GM19328 (cell line): ENCODE results near the gene EFNA1.
"Not testable (repeated sequence)": the region's sequence is repeated elsewhere in the genome, so short reads cannot be mapped to it uniquely, and the experiment has no call there.

Source experiments
- ATAC-seq: cut with Tn5 transposase; IDR thresholded peaks from one replicate; pipeline ENCODE4 v1.9.1; 2021; ENCODE audit warnings: mild to moderate bottlenecking, moderate library complexity; ENCODE audit not compliant: unreplicated experiment

The EFNA1 gene

DNA sequence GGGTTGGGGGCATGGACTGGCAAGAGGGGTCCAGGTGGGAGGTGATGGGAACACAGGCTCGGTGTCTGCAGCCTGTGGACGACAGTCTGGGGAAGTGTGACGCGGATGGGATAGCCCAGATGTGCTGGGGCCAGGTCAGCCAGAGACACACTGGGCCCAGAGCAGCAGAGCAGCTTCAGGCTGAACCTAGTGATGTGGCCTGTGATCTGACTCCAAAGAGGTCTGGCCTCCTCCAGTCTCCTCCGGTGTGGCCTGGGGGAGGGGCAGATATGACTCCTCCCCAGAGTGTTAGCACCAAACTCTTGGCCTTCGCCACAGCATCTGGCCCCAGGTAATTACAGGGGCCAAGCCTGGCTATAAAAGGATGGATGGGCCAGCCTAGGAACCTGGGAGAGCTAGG is 35.5 kb upstream of the EFNA1 start:
- ATAC-seq, result no peak

DNA sequence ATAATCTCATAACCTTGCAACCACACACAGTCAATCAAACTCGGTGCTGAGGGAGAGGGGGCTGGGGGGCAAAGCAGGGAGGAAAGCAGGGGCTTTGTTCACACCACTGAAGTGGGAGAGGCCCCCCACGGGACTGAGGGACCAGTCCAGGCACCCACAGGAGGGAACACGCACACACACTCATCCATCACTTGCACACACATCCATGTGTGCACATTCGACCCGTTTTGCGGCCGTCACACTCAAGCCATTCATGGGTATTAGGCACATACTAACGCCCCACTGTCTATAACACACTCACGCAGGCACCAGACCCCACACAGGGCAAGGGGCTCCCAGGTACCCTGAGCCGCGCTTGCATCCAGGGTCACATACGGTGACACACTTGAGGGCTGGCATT is 35.0 kb upstream of the EFNA1 start:
- no peak for ATAC-seq

DNA sequence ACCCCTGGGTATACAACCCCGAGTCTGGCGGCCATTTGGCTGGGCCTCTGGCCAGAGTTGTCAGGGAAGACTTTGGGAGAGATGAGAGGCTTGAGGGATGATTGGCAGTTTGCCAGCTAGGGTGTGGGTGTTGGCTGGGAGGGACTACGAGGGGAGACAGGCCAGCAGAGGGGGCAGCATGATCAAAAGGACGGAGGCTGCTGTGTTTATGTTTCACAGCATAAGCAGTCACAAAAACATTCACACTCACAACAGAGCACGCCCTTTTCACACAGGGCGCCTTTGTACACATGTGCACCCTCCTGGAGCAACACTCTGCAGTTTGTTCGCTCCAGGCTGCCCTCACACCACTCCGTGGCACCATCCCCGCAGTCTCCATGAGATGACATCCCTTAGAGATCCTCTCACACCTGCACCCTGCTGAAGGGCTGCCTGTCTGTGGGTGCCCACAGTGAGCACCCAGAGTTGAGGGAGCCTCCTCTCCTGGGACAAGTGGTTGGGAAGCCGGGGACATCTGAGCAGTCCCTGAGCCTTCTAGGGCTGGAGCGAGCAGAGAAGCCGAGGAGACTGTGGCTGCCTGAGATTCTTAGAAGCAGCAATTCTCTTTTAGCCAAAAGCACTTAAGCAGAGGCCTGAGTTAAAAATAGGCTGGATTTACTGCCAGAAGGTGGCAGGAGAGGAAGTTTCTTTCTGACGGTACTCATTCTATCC is 33.6 kb upstream of the EFNA1 start:
- no peak for ATAC-seq

DNA sequence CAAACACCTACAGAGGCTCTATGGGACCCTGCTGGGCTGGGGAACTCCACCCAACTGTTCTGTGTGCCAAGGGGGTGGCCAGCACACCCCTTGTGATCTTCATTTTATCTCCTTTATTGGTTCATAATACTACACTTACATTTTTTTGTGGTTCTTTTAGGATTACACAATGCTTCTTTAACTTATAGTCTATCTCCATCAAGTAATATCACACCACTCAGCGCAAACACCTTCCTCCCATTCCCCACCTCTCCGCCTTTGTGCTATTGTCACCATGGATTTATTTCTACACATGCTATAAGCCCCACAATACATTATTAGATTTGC is 33.1 kb upstream of the EFNA1 start:
- ATAC-seq, result no peak

DNA sequence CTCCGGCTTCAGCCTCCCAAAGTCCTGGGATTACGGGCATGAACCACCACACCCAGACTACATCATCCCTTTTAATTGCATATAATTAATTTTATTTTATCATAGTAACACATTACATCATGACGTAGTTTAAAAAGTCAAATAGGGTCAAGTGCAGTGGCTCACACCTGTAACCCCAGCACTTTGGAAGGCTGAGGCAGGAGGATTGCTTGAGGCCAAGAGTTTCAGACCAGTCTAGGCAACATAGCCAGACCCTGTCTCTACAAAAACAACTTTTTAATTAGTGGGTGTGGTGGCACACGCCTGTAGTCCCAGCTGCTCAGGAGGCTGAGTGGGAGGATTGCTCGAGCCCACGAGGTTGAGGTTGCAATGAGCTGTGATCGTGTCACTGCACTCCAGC is 28.3 kb upstream of the EFNA1 start:
- no peak for ATAC-seq

DNA sequence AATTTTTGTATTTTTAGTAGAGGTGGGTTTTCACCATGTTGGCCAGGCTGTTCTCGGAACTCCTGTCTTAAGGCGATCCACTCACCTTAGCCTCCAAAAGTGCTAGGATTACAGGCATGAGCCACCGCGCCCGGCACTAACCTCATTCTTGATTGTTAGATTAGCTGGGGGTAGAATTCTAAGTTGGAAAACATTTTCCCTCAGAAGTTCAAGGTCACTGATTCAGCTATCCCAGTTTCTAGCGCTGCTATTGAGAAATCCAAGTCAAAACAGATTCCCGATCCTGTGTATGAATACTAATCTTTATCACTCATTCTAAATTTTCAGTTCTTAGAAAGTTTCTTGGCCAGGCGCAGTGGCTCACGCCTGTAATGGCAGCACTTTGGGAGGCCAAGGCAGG is 24.4 kb upstream of the EFNA1 start:
- ATAC-seq, result no peak

DNA sequence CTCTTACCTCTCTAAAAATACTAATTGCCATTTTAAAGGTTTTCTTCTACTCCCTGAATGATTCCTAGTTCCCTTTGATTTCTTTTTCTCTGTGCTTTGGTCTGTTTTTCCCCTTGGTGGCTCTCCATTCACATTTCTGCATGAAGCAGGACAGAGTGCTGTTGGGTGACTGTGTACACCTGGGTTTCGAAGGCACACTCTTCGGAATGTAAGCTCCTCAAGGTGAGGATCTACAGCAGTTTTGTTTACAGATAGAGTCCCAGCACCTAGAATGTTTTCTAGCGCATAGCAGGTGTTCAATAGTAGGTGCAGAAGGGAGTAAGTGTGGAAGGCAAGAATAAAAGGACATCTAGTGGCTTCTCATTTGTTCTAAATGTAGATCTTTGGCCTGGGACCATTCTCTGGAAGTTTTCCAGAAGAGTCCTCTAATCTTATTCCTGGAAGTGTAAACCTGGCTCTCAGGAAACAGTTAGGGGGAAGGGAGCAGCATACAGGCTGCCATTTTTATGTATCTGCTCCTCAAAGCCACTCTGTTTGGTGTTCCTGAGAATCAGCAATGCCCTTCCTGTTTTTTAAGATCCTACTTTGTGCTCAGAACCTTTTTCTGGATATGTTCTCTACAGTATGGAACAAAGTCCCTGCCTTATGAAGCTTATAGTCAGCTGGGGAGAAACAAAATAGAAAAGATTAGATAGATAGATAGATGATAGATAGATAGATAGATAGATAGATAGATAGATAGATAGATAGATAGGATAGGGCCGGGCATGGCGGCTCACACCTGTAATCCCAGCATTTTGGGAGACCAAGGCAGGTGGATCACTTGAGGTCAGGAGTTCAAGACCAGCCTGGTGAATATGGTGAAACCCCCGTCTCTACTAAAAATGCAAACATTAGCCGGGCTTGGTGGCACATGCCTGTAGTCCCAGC is 22.8 kb upstream of the EFNA1 start:
- no peak for ATAC-seq

DNA sequence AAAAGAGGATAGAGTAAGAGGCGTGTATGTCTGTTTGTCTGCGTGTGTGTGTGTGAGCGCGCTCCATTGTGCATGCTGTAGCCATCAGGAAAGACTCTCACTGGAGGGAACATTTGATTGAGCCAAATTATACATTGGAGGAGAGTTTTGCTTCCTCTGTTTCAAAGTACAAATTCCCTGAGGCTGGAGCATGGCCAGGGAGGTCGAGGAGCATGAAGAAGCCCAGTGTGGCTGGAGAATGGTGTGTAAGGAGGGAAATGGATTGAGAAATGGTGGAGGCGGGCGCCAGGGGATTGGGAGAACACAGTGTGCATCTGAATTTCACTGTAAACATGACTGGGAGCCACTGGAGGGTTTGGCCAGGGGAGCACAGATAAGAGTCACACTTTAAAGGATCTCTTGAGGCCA is 22.1 kb upstream of the EFNA1 start:
- no peak for ATAC-seq

DNA sequence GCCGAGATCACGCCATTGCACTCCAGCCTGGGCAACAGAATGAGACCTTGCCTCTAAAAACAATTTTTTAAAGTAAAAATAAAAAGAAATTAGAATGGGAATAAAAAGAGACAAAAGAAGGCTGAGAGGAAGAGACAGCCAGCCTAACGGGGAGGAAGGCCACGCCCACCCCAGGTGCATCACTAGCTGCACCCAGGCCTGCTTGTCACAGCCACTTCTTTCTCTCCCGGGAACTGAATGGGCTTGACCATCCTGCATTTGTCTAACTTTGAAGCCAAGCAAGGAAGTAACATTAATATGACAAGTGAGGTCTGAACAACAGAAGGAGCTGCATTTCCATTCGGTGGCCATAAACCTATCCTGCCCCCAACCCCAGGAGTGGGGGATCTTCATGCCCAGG is 20.8 kb upstream of the EFNA1 start:
- no peak for ATAC-seq

DNA sequence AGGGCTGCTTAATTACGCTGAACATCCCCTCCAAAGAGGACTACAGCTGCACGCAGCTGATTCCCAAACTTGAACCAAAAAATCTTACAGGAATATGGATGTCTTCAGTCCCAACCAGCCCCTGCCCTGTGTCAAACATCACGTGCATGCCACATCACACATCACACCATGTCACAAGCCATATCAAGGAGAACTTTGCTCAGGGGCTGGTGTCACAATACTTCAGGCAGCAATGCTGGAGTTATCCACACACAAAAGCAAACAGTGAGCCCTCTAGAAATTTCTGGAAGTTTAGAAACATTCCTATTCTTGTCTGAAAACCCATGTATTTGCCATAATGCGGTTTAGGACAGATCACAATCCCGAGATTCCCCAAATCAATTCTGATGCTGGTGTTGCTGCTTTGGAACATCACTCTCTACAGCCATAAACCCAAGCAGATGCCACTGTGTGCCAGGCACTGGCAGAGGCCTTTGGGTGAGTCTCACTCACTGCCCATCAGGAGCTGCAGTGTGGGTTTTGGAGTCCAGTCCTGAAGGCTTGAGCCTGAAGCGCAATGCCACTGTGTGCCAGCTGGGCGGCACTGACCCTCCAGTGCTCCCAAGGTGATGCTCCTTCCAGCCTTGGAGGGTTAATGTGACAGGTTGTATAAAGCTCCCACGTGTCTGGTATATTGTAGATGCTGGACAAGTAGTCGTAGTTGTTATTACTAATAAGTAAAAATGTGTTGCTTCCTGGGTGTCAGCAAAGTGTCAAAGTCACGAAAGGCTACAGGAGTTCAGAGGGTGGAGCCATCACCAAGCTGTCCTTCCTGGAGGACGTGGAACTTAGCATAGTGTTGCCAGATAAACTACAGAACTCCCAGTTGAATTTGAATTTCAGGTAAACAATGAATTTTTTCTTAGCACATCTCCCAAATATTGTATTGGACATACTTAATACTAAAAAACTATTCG is 20.1 kb upstream of the EFNA1 start:
- ATAC-seq, result no peak

DNA sequence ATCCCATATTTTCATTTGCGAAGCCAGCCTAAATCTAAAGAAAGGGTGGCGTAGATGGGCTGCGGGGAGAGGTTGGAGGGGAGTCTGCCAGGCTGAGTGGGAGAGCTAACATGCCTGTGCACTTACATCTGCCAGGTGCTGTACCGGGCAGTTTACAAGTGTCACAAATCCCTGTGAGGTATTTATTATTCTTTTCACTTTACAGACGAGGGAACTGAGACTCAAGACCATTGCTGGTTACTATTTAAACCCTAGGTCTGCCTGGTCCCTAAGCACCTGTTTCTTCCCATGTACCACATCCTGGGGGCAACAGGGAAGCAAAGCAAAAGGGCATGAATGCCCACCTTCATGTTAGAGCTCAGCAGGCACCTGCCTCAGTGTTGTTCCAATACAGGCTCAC is 19.4 kb upstream of the EFNA1 start:
- no peak for ATAC-seq

DNA sequence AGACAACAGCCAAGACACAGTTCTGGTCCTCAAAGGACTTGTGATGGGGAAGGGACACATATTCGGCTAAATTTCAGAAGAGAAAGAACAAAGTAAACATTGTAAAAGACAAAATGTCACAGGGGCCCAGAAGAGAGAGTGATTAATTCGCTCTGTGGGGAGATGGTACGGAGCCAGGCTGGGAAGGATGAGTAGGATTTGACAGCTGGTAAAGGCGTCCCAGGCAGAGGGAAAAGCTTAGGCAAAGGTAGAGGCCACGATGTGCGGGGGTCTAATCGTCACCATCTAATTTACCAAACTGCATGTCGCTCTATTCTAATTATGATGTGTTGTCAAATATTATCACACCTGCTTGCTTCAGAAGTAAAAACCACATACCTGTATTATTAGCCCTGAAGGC is 17.3 kb upstream of the EFNA1 start:
- ATAC-seq, result no peak

DNA sequence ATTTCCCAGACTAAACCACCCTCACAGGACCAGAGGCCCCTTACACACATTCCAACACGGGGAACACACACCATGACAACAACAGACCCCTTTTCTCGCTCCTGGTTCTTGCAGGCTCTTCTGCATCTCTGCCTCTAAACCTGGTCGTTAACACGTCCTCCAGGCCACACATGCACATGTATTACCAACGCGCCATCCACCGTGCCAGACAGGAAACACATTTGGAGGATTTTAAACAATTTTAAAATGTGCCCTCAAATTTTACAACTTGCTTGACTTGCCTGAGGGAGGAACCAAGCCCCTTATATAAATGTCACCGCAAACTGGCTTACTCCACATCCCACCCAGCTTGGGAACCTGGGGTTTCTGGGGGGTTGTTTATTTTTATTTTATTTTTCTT is 16.9 kb upstream of the EFNA1 start:
- ATAC-seq, result no peak

DNA sequence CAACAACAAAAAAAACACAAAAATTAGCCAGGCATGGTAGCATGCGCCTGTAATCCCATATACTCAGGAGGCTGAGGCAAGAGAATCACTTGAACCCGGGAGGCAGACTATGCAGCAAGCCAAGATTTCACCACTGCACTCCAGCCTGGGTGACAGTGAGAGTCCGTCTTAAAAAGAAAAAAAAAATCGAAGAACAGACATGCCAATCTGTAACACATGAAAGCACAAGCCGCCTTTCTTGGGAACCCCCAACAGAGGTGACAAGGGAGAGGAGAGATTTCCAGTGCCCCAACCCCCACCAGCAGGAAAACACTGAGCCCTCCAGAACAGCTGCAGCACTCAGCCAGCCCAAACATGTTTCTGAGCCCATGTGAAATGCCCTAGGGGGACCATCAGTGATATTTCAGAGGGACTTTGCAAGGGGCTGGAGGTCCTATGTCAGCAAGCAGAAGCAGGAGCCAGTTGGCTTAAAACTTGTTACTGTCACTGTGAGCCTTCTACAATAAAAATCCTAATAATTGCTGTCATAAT is 14.2 kb upstream of the EFNA1 start:
- ATAC-seq, result no peak

DNA sequence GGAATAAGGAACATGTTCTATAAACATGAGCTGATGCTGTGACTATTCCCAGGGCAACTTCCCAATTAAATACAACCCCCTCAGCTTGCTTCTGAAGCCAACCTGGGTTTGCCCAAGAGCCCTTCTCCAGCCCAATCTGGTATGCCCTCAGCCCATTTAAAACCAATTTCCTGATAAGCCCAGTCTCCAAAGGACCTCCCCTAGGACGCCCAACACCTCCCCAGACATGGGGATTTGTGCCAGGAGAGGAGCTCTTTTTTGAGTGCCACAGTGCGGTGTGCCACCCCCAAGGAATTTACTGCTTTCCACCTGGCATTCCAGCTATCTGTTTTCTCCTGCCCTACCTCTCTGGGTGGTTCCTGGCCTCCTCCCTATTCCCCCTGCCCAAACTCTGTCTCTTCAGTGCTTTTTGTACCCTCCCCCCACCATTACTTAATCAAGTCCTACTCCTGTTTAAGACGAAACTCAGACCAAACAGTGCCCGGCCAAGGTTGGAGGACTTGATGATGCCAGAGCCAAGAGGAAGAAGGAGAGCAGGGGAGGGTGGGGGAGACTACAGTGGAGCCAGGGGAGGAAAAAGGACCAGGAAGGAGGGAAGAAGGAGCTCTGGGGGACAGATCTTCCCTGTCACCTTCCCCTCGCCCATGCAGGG is 11.4 kb upstream of the EFNA1 start:
- ATAC-seq, result no peak

DNA sequence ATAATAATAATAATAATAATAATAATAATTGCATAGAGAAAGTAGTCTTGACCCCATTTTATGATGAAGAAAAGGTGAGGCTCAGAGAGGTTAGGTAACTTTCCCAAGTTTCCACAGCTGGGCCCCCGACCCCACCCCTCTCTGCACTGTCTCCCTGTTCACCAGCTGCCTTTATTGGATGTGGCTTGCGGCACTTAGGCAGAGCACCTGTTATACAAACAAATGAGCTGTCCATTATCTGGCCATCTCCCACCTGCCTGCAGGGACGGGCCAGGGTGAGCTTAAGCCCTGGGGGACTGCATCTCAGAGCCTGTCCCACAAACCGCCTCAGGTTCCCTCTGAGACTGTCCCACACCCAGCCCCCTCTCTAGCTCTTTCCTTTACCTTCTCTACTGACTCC is 10.1 kb upstream of the EFNA1 start:
- no peak for ATAC-seq

DNA sequence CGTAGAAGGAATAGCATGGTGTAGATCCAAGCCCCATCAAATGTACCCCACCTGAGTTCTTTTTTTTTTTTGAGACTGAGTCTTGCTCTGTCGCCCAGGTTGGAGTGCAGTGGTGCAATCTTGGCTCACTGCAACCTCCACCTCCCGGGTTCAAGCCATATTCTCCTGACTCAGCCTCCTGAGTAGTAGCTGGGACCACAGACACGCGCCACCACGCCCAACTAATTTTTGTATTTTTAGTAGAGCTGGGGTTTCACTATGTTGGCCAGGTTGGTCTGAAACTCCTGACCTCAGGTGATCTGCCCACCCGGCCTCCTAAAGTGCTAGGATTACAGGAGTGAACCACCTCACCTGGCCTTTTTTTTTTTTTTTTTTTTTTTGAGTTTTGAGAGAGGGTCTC is 9.6 kb upstream of the EFNA1 start:
- not testable (repeated sequence) for ATAC-seq

DNA sequence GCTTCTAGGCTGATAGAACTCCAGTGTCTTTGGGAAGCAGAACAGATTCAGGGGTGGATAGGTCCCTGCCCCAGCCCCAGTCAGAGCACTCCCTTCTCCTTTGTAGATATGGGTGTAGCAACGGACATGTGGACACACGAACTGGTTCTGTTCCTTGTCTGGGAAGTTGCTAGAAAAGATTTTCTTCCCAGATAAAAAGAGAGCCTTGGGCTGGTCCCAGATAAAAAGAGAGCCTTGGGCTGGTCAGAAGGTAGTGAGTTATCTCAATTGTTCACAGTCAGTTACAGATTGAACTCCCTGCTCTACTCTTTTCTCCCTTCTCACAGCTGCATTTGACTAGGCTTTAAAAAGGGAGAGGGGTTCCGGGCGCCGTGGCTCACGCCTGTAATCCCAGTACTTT is 7.4 kb upstream of the EFNA1 start:
- ATAC-seq, result no peak

DNA sequence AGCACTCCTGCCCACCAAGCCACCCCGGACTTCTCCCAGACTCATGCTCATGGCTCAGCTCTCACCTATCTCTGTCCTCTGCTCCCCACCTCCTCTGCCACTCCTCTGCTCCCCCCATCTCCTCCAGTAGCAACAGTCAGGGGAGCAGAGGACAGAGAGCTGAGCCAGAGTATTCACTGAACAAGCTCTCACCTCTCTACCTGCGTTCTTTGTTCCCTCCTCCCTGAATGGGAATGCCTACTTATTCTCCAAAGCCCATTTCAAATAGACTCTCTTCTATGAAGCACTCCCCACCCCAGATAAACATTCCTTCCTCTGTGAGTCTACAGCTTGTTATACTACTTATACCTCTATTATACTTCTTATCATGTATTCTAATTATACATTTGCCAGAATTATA is 6.4 kb upstream of the EFNA1 start:
- ATAC-seq, result no peak

DNA sequence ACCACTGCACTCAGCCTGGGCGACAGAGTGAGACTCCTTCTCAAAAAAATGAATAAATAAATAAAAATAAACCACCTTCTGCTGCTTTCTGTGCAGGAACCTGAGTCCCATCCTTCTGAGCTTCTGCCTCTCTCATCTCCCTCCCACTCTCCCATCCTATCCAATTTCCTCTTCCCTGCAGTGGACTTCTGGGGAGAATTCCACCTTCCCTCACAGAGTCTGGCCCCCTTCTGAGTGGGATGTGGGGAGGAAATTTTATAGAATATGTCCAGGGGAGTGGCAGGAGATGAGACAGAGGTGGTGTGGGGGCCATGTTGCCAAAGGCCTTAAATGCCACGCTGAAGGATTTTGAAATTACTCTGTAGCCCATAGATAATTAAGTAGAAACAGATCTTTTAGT is 5.4 kb upstream of the EFNA1 start:
- ATAC-seq, result no peak

DNA sequence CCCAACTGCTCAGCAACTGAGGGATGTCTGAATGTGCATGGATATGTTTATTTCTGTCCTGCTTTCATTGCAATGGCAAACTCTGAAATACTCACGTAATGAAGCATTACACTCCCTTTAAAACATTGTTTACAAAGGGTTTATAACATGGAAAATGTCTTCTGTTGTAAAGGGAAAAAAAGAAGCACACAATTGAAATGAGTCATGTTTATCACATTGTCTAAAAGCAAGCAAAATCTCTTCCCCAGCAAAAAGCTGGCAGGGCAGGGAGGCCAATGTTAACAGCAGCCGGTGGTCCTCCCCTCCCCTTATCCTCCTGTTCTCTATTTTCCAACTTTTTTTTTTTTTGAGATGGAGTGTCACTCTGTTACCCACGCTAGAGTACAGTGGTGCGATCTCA is 3.9 kb upstream of the EFNA1 start:
- no peak for ATAC-seq
